ENCODE data around the gene IL15RA.

DNA sequence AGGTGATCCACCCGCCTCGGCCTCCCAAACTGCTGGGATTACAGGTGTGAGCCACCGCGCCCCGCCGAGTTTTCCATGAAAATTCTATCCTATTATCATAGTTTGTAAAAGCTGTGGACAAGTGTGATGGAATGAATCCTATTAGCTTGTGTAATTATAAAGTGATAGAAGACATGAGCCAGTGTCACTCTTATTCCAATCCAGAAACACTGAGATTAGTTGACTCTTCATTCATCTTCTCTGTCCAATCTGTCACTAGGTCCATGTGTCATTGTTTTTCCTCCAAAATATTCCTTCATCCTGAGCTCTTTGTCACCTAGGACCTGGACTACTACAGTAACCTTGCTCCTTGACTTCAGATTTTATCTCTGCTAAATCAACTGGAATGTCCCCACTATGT lies 73.8 kb downstream of the IL15RA start:
- TF ChIP-seq, protein P1, sequence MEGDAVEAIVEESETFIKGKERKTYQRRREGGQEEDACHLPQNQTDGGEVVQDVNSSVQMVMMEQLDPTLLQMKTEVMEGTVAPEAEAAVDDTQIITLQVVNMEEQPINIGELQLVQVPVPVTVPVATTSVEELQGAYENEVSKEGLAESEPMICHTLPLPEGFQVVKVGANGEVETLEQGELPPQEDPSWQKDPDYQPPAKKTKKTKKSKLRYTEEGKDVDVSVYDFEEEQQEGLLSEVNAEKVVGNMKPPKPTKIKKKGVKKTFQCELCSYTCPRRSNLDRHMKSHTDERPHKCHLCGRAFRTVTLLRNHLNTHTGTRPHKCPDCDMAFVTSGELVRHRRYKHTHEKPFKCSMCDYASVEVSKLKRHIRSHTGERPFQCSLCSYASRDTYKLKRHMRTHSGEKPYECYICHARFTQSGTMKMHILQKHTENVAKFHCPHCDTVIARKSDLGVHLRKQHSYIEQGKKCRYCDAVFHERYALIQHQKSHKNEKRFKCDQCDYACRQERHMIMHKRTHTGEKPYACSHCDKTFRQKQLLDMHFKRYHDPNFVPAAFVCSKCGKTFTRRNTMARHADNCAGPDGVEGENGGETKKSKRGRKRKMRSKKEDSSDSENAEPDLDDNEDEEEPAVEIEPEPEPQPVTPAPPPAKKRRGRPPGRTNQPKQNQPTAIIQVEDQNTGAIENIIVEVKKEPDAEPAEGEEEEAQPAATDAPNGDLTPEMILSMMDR (IDR thresholded peaks at IDR 0.05) = no peak
- TF ChIP-seq EZH2phosphoT487 (IDR thresholded peaks at IDR 0.05) = no peak
- TF ChIP-seq EZH2 (IDR thresholded peaks at IDR 0.05) = no peak

Measured in neural progenitor cell (in vitro differentiated cells).